Mucosa of stomach (tissue), 1 donor: ENCODE results near the gene DLG2.
A peak's percentile ranks its signal among the peaks of the same experiment; 100 is the strongest.
"Not testable (repeated sequence)": the region's sequence is repeated elsewhere in the genome, so short reads cannot be mapped to it uniquely, and the experiment has no call there.

Source experiments
- H3K27me3 ChIP-seq: one replicate; pipeline ENCODE4 v1.7.0; 2013; ENCODE audit warnings: mild to moderate bottlenecking, low read length; ENCODE audit not compliant: control insufficient read depth, insufficient read depth
- H3K36me3 ChIP-seq: one replicate; pipeline ENCODE4 v1.7.0; 2013; ENCODE audit warnings: low read length; ENCODE audit not compliant: control insufficient read depth, insufficient read depth
- H3K4me1 ChIP-seq: one replicate; pipeline ENCODE4 v1.7.0; 2013; ENCODE audit warnings: mild to moderate bottlenecking, low read length; ENCODE audit not compliant: control insufficient read depth, insufficient read depth
- H3K4me3 ChIP-seq: one replicate; pipeline ENCODE4 v1.7.0; 2013; ENCODE audit warnings: low read length
- H3K9ac ChIP-seq: one replicate; pipeline ENCODE4 v1.7.0; 2013; ENCODE audit warnings: mild to moderate bottlenecking, low read length, moderate library complexity
- H3K9me3 ChIP-seq: one replicate; pipeline ENCODE4 v1.7.0; 2013; ENCODE audit warnings: mild to moderate bottlenecking, low read length, moderate library complexity; ENCODE audit not compliant: control insufficient read depth
- donor health status: Pancreatic carcinoma.

DLG2 gene

GRCh38 chr11:85627332-85627997, at the start of gene DLG2:
Gene DLG2, minus strand, starts transcription at chr11:85627344.
- peak within 1 kb of the TSS; percentile 90 for H3K4me3 ChIP-seq
- H3K9me3 ChIP-seq = no peaks in the 10 kb centered on the region
- H3K36me3 ChIP-seq = no peaks in the 10 kb centered on the region
- H3K27me3 ChIP-seq = no peaks in the 10 kb centered on the region
- peaks cover 4% of the 10 kb centered on the region for H3K4me1 ChIP-seq
- peak within 1 kb of the TSS; percentile 84 for H3K9ac ChIP-seq

DNA sequence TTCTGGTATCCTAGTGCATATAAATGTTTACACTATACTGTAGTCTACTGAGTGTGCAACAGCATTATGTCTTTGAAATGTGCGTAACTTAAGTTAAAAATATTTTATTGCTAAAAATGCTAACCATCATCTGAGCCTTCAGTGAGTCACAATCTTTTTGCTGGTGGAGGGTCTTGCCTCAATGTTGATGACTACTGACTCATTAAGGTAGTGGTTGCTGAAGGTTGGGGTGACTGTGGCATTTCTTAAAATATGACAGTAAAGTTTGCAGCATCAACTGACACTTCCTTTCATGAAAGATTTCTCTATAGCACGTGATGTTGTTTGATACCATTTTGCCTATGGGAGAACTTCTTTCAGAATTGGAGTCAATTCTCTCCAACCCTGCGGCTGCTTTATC, 46.2 kb upstream of the DLG2 start:
- H3K4me1 ChIP-seq = no peaks in the 10 kb centered on the region
- no peaks in the 10 kb centered on the region for H3K27me3 ChIP-seq
- no peaks in the 10 kb centered on the region for H3K9me3 ChIP-seq
- H3K9ac ChIP-seq = no peak overlapping the region
- no peak overlapping the region for H3K4me3 ChIP-seq
- no peaks in the 10 kb centered on the region for H3K36me3 ChIP-seq

GRCh38 chr11:85672105-85672902, 45.2 kb upstream of the DLG2 start:
- H3K4me1 ChIP-seq = no peaks in the 10 kb centered on the region

DNA sequence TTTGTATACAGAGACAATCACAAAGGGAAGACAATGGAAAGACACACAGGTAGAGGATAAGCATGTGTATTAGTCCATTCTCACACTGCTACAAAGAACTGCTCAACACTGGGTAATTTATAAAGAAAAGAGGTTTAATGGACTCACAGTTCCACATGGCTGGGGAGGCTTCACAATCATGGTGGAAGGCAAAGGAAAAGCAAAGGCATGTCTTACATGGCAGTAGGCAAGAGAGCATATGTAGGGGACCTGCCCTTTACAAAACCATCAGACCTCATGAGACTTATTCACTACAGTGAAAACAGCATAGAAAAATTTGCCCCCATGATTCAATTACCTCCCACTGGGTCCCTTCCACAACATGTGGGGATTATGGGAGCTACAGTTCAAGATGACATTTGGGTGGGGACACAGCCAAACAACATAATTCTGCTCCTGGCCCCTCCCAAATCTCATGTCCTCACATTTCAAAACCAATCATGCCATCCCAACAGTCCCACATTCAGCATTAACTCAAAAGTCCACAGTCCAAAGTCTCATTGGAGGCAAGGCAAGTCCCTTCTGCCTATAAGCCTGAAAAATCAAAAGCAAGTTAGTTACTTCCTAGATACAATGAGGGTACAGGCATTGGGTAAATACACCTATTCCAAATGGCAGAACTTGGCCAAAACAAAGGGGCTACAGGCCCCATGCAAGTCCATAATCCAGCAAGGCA, 44.0 kb upstream of the DLG2 start:
- not testable (repeated sequence) for H3K4me1 ChIP-seq, H3K9me3 ChIP-seq, H3K27me3 ChIP-seq, H3K4me3 ChIP-seq, H3K9ac ChIP-seq, H3K36me3 ChIP-seq

More at GRCh38 chr11:85672105-85672902, 45.2 kb upstream of the DLG2 start:
- H3K36me3 ChIP-seq = no peaks in the 10 kb centered on the region
- H3K4me3 ChIP-seq = no peak overlapping the region
- H3K9ac ChIP-seq = no peak overlapping the region
- no peaks in the 10 kb centered on the region for H3K27me3 ChIP-seq
- no peaks in the 10 kb centered on the region for H3K9me3 ChIP-seq

DNA sequence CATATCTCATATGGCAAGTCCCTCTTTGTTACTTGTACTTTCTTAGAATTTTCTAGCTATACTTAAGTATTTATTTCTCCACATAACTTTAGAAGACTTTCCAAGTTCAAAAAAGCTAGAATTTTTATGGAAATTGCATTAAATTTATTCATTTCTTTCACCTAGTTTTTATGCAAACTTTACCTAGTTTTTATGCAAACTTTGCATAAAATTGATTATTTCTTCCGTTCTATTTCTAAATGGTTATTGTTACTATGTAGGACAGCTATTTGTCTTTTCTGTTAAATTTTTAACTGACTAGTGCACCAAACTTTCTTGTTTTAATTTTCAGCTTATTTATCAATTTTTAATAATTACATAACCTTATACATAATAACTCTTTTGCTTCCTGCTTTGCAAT, 41.0 kb upstream of the DLG2 start:
- Histone ChIP-seq H3K4me1 (no peaks in the 10 kb centered on the region), H3K36me3 (no peaks in the 10 kb centered on the region), H3K9ac (no peak overlapping the region), H3K9me3 (no peaks in the 10 kb centered on the region), H3K27me3 (no peaks in the 10 kb centered on the region), H3K4me3 (no peak overlapping the region)

GRCh38 chr11:85666687-85667086, 39.5 kb upstream of the DLG2 start:
- Histone ChIP-seq H3K4me3 (no peak overlapping the region), H3K4me1 (no peaks in the 10 kb centered on the region), H3K9ac (no peak overlapping the region), H3K36me3 (no peaks in the 10 kb centered on the region), H3K27me3 (no peaks in the 10 kb centered on the region), H3K9me3 (no peaks in the 10 kb centered on the region)

DNA sequence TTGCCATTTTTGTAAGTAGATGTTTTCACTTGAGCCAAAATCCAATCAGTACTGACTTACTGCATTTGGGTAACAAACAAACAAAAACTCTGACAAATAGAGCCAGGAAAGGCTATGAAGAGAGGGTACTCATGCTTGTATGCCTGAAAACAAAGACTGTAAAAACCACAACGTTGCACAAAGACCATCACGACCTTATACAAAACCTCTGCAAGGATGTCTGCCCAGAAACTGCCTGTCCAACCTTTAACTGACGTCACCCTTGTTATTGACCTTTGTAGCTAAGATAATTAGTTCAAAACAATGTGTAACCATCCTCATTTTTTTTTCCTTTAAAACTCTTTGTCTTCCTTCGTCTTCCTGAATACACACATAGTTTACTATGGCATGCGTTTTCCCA, 38.6 kb upstream of the DLG2 start:
- H3K4me3 ChIP-seq = no peak overlapping the region
- H3K9ac ChIP-seq = no peak overlapping the region
- no peaks in the 10 kb centered on the region for H3K9me3 ChIP-seq
- H3K27me3 ChIP-seq = no peaks in the 10 kb centered on the region
- H3K36me3 ChIP-seq = no peaks in the 10 kb centered on the region
- no peaks in the 10 kb centered on the region for H3K4me1 ChIP-seq

DNA sequence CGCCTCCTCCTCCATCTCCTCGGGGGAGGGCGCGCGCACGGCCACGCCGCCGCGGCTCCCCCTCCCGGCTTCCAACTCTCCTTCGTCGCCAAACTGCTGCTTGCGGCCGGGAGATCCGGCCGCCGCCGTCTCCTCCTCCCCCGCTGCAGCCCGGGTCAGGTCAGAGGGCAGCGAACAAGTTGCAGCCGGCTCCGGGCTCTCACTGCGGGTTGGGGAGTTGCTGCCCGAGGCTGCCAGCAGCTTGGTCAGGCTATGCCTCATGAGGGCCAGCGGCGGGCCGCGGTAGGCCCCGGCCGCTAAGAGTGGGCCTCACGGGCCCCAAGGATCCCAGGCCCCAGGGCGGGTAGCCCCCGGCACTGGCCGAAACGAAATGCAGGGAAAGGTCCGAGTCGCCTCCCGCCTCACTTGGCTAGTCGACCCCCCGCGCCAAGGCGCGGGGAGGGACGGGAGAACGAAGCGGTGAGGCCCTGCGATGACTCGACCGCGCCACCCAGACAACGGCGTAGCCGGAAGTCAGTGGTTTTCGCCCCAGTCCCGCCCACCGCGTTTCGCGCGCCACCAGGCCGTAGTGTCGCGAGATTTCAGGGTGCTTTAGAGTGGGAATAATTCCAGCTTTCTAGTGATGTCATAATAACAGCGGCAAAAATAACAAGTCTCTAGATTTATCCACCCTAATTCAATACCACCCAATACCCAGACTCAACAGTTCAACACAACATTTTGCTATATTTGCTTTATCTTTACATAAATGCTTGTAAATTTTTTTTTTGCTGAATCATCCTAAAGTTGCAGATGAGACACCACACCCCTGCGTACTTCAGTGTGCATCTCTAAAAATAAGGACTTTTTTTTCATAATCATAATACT, 37.7 kb upstream of the DLG2 start, which contains the start of gene CREBZF:
Gene CREBZF (minus strand): TSS at position 515 of the 867 bp plus-strand sequence. CDS start 254 bp downstream, at position 261.
- Histone ChIP-seq H3K4me1 (no peaks in the 10 kb centered on the region), H3K4me3 (peak within 1 kb of the TSS; percentile 79), H3K9ac (peak within 1 kb of the TSS; percentile 99), H3K9me3 (no peaks in the 10 kb centered on the region), H3K36me3 (no peaks in the 10 kb centered on the region), H3K27me3 (no peaks in the 10 kb centered on the region)

DNA sequence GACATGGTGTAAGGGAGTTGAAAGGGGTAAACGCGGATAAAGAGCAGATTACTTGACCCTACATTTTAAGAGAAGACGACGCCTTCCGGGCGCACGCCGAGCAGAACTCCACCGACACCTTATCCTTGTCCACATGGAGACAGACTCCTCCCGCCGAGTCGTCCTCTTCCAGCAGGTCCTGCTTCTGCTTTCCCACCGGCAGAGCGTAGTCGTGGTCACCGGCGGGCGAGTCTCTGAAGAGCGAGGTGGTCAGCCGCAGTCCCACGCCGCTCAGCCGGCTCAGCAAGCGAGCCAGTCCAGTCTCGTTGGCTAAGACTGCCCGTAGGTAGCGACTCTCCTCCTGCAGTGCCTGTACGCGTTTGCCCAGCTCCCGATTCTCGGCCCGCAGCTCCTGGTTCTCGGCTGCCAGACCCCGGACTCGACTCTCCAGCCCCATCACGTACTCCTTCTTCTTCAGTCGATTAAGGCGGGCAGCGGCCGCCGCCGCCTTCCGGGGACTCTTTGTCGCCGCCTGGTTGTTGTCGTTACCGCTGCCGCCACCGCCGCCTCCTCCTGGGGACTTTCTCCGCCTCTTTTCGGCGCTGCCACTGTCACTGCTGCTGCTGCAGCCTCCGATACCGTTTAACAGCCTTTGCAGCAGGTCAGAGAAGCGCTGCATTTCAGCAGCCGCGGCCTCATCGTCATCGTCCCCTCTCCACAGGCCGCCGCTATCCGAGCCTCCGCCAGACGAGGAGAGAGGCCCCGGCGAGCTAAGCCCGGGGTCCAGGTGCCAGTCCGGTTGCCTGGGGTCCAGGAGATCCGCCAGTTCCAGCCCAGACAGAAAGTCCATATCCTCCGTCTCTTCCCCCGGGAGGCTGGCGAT, 36.8 kb upstream of the DLG2 start:
- Histone ChIP-seq H3K36me3 (no peaks in the 10 kb centered on the region), H3K4me3 (peak overlapping the region; percentile 79), H3K9ac (peak overlapping the region; percentile 99), H3K9me3 (no peaks in the 10 kb centered on the region), H3K4me1 (peaks cover 4% of the 10 kb centered on the region), H3K27me3 (no peaks in the 10 kb centered on the region)

- Histone ChIP-seq H3K36me3 (no peaks in the 10 kb centered on the region), H3K4me1 (peaks cover 4% of the 10 kb centered on the region)
Observed at GRCh38 chr11:85663080-85663752, 36.1 kb upstream of the DLG2 start.

More at GRCh38 chr11:85663080-85663752, 36.1 kb upstream of the DLG2 start:
- H3K27me3 ChIP-seq = no peaks in the 10 kb centered on the region
- H3K9ac ChIP-seq = peak overlapping the region; percentile 99
- H3K9me3 ChIP-seq = no peaks in the 10 kb centered on the region
- peak overlapping the region; percentile 79 for H3K4me3 ChIP-seq
